ENCODE measurements around the gene L1TD1.
"Not testable (repeated sequence)": the region's sequence is repeated elsewhere in the genome, so short reads cannot be mapped to it uniquely, and the experiment has no call there.

Gene L1TD1

GRCh38 chr1:62198069-62198780 is 3.6 kb downstream of the L1TD1 start:
- no peak for DNase-seq (ENCODE audit: low read depth)

GRCh38 chr1:62198781-62199125 is 4.1 kb downstream of the L1TD1 start:
- DNase-seq (ENCODE audit: low read depth): no peak

GRCh38 chr1:62207187-62207586 is 12.5 kb downstream of the L1TD1 start:
- no peak for DNase-seq (ENCODE audit: low read depth)

- no peak for DNase-seq (ENCODE audit: low read depth)
Measured at GRCh38 chr1:62208087-62208486, 13.4 kb downstream of the L1TD1 start.

GRCh38 chr1:62208970-62209369 is 14.3 kb downstream of the L1TD1 start:
- no peak for DNase-seq (ENCODE audit: low read depth)

GRCh38 chr1:62209931-62210595 is 15.4 kb downstream of the L1TD1 start:
- DNase-seq (ENCODE audit: low read depth): no peak

GRCh38 chr1:62210960-62211359 is 16.3 kb downstream of the L1TD1 start:
- no peak for DNase-seq (ENCODE audit: low read depth)

GRCh38 chr1:62212411-62212810 is 17.8 kb downstream of the L1TD1 start:
- DNase-seq (ENCODE audit: low read depth): no peak

- DNase-seq (ENCODE audit: low read depth): no peak
Measured at GRCh38 chr1:62213075-62213914, 18.6 kb downstream of the L1TD1 start.

GRCh38 chr1:62218604-62219003 is 24.0 kb downstream of the L1TD1 start:
- DNase-seq (ENCODE audit: low read depth): no peak

GRCh38 chr1:62220456-62220855 is 25.8 kb downstream of the L1TD1 start:
- DNase-seq (ENCODE audit: low read depth): not testable (repeated sequence)

GRCh38 chr1:62221171-62221570 is 26.5 kb downstream of the L1TD1 start:
- DNase-seq (ENCODE audit: low read depth): no peak

GRCh38 chr1:62222321-62222720 is 27.7 kb downstream of the L1TD1 start:
- no peak for DNase-seq (ENCODE audit: low read depth)

- no peak for DNase-seq (ENCODE audit: low read depth)
Measured at GRCh38 chr1:62224182-62224581, 29.5 kb downstream of the L1TD1 start.

- no peak for DNase-seq (ENCODE audit: low read depth)
Measured at GRCh38 chr1:62227496-62227895, 32.8 kb downstream of the L1TD1 start.

- no peak for DNase-seq (ENCODE audit: low read depth)
Measured at GRCh38 chr1:62228136-62228882, 33.7 kb downstream of the L1TD1 start.

- no peak for DNase-seq (ENCODE audit: low read depth)
Measured at GRCh38 chr1:62228883-62229187, 34.2 kb downstream of the L1TD1 start.

- no peak for DNase-seq (ENCODE audit: low read depth)
Measured at GRCh38 chr1:62229468-62229867, 34.8 kb downstream of the L1TD1 start.

GRCh38 chr1:62229932-62230331 is 35.3 kb downstream of the L1TD1 start:
- no peak for DNase-seq (ENCODE audit: low read depth)

GRCh38 chr1:62230718-62231117 is 36.1 kb downstream of the L1TD1 start:
- DNase-seq (ENCODE audit: low read depth): no peak

- DNase-seq (ENCODE audit: low read depth): no peak
Measured at GRCh38 chr1:62232871-62233278, 38.2 kb downstream of the L1TD1 start.

- no peak for DNase-seq (ENCODE audit: low read depth)
Measured at GRCh38 chr1:62233926-62234450, 39.3 kb downstream of the L1TD1 start.
